Transverse colon (tissue), 4 donors: ENCODE data around the gene CLIC4. TPM values are rescaled to one million over a fixed set of nuclear protein-coding genes. Genes with fewer than 3 reads are reported as not detected.
A peak's percentile ranks its signal among the peaks of the same experiment; 100 is the strongest.

Experiments used
- DNase-seq: peaks from one replicate; pipeline ENCODE4 v3.0.0-alpha.2; 2019
- H3K27ac ChIP-seq, 4 donors: fragments of 200-600 bp; sonication (generic); 2 replicates each; pipeline ENCODE4 v1.5.1; 2016 to 2018; ENCODE audit warnings: inconsistent platforms in 4 of 4
- H3K27me3 ChIP-seq: fragments of 200-600 bp; sonication (generic); 2 replicates; pipeline ENCODE4 v1.5.1; 2017; ENCODE audit warnings: inconsistent platforms
- H3K36me3 ChIP-seq, 4 donors: fragments of 200-600 bp; sonication (generic); 2 replicates each; pipeline ENCODE4 v1.5.1; 2017 to 2019; ENCODE audit warnings: inconsistent platforms in 4 of 4
- H3K4me1 ChIP-seq, 4 donors: fragments of 200-600 bp; sonication (generic); 2 replicates each; pipeline ENCODE4 v1.5.1; 2017 to 2020; ENCODE audit warnings: inconsistent platforms in 4 of 4
- H3K4me3 ChIP-seq, 4 donors: fragments of 200-600 bp; sonication (generic); 1 replicate in 1 of 4; 2 replicates in 3 of 4; pipeline versions ENCODE4 v1.5.1 to v1.6.1; 2017 to 2019; ENCODE audit warnings: inconsistent platforms in 4 of 4
- H3K9me3 ChIP-seq, 2 donors: fragments of 200-600 bp; sonication (generic); 2 replicates each; pipeline ENCODE4 v1.5.1; 2017 to 2019; ENCODE audit warnings: inconsistent platforms in 2 of 2
- EP300 ChIP-seq: sonication (generic); formaldehyde crosslinking; IDR thresholded peaks from one replicate; pipeline ENCODE4 v1.6.1; 2017; ENCODE audit warnings: antibody characterized with exemption, low read depth
- POLR2A ChIP-seq: fragments of 450-650 bp; IDR thresholded peaks from one replicate; pipeline ENCODE4 v1.6.1; 2016; ENCODE audit warnings: antibody characterized with exemption, mild to moderate bottlenecking, moderate library complexity
- POLR2AphosphoS5 ChIP-seq, 3 donors: sonication (generic); formaldehyde crosslinking; IDR thresholded peaks; one replicate each; pipeline ENCODE4 v1.6.1; 2016; ENCODE audit warnings: antibody characterized with exemption in 3 of 3
- WGBS, 2 donors: methylation state at CpG; one replicate each; pipeline ENCODE4 v1.1.5; 2018; ENCODE audit warnings: low coverage in 1 of 2; 5-methylcytosine and 5-hydroxymethylcytosine counted together
- in situ Hi-C, 4 donors: fragments of 200-750 bp; cut with MboI; loops; one replicate each; pipeline versions ENCODE4 v1.15.0 to v1.15.1; 2017; ENCODE audit warnings: low sequenced_read_pairs in 3 of 4, low pct_ligation_motif_present in 1 of 4, low pct_unique_long_range_greater_than_20kb in 1 of 4
- intact Hi-C: fragments of 100-400 bp; cut with DNase I; formaldehyde crosslinking; loops from one replicate; pipeline ENCODE4 v1.15.1; 2023; ENCODE audit warnings: low total_unique reads
- total RNA-seq, 4 donors: library from RNA; depleted of rRNA; stranded (reverse); fragments of >200 nt; gene quantifications; one replicate each; pipeline ENCODE4 v1.1.0, GENCODE V29; 2016
- TF ChIP-seq, protein P1 (sequence below), 5 experiments: fragments of 200-600 bp in 3 of 5; fragments of 450-650 bp in 2 of 5; sonication (generic) in 3 of 5; IDR thresholded peaks; 1 replicate in 2 of 5; 2 replicates in 3 of 5; pipeline ENCODE4 v1.5.1; 2016 to 2017; ENCODE audit warnings: antibody characterized with exemption in 5 of 5, inconsistent platforms in 3 of 5, mild to moderate bottlenecking in 2 of 5, moderate library complexity in 1 of 5

Gene CLIC4
- total RNA-seq, 4 donors from 2014 or later = 52.4 to 107 (median 65.0) TPM

DNA sequence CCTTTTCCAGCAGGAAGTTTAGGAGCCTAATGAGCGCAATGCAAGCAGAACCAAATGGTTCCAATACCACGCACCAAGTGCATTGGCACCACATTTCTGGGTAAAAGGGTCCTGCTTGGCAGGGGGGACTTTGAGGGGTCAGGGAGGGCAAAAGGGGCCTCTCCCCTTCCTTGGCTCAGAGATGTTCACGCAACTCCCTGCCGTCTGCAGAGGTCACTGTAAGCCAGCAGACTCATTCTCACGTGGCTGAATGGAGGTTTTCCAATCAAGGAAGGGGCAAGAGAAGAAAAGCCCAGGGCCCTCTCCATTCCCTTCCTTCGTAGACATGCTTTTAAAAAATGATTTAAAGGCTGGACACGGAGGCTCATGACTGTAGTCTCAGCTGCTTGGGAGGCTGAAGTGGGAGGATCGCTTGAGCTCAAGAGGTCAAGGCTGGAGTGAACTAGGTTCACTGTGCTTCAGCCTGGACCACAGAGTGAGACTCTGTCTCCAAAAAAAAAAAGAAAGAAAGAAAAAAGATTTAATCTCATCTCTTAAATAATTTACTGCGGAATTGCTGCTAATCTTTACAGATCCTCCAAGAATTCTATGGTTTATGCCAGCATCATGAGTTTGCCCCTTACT is 104.5 kb downstream of the CLIC4 start:
- peak; percentile 42 for DNase-seq
- in situ Hi-C loops = loop anchor here in 3 of 4 donors (5.0 to 10.0 kb wide), 5 partner anchors 55 to 358 kb away; no protein-coding TSS in a partner anchor

DNA sequence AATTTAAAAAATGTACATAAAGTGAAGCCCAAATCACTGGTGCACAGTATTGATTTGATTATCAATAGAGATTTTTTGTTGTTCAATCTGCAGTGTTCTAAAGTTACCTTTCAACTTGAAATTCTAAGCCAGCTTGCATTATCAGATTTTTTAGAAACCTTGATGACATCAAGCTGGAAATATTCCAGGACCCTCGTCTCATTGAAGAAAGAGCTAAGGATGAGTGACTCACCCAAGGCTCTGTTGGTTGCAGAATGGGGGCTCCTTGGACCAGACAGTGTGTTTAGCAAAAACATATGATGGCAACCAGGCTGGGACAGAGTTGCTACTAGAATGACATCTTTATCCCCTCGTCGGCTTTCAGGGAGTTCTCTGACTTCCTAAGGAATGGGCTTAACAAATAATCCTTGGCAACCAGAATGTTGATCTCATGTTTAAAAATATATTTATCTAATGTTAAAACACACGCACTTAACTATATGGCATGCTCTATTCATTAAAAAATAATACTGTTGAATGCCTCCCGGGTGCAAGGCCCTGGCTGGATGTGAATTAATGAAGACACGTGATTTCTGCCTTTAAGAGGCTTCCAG is 105.2 kb downstream of the CLIC4 start:
- Histone ChIP-seq H3K27me3 (no peaks in the 10 kb centered on the region), H3K4me1 (peaks cover 0 to 18% (median 9%) of the 10 kb centered on the region in 4 donors), H3K9me3 (no peaks in the 10 kb centered on the region), H3K36me3 (no peaks in the 10 kb centered on the region), H3K27ac (no peak overlapping the region), H3K4me3 (no peak overlapping the region)
- intact Hi-C loops (no loop called here), in situ Hi-C loops (loop anchor here in 3 of 4 donors (10.0 kb wide), 3 partner anchors 54 to 254 kb away; no protein-coding TSS in a partner anchor)
- 70 to 73% methylated on average over 4 to 6 of the region's 6 CpGs for WGBS, 2 donors
- no peak for DNase-seq
- TF ChIP-seq POLR2A = no peak
- TF ChIP-seq, protein P1, sequence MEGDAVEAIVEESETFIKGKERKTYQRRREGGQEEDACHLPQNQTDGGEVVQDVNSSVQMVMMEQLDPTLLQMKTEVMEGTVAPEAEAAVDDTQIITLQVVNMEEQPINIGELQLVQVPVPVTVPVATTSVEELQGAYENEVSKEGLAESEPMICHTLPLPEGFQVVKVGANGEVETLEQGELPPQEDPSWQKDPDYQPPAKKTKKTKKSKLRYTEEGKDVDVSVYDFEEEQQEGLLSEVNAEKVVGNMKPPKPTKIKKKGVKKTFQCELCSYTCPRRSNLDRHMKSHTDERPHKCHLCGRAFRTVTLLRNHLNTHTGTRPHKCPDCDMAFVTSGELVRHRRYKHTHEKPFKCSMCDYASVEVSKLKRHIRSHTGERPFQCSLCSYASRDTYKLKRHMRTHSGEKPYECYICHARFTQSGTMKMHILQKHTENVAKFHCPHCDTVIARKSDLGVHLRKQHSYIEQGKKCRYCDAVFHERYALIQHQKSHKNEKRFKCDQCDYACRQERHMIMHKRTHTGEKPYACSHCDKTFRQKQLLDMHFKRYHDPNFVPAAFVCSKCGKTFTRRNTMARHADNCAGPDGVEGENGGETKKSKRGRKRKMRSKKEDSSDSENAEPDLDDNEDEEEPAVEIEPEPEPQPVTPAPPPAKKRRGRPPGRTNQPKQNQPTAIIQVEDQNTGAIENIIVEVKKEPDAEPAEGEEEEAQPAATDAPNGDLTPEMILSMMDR (IDR thresholded peaks at IDR 0.05) = no peak
- TF ChIP-seq POLR2AphosphoS5 (IDR thresholded peaks at IDR 0.05) = no peak
- no peak for TF ChIP-seq EP300

More for the DNA sequence above, 104.5 kb downstream of the CLIC4 start:
- Histone ChIP-seq H3K27me3 (no peaks in the 10 kb centered on the region), H3K9me3 (no peaks in the 10 kb centered on the region), H3K36me3 (no peaks in the 10 kb centered on the region), H3K4me1 (peaks cover 0 to 18% (median 9%) of the 10 kb centered on the region in 4 donors), H3K4me3 (no peak overlapping the region), H3K27ac (no peak overlapping the region)
- TF ChIP-seq POLR2A (no peak), POLR2AphosphoS5 (IDR thresholded peaks at IDR 0.05) (no peak), EP300 (no peak)
- TF ChIP-seq, protein P1 (IDR thresholded peaks at IDR 0.05) = peak in 2 of 5 experiments; percentile 31 to 46
- 38 to 87% methylated on average over 3 to 9 of the region's 9 CpGs for WGBS, 2 donors
- intact Hi-C loops = loop anchor here (5.0 kb wide), 1 partner anchor 358 kb away; no protein-coding TSS in a partner anchor

DNA sequence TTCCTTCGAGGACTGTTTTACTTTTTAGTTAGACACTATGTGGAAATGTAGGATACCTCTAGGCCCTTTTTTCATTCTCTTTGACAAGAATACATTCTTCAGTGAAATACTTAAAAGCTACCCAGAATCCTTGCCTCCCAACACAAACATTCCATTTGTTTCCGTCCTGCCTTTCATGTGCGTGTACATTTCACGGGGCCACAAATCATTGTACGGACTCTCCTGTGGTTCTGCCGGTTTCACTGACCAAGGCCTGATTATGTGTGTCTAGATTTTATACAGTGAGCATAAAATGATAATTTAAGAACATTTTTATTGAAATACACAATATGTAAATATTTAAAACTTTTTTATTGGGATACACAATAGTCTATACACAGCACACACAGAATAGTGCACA is 108.4 kb downstream of the CLIC4 start:
- Histone ChIP-seq H3K36me3 (no peaks in the 10 kb centered on the region), H3K27ac (no peak overlapping the region), H3K27me3 (no peaks in the 10 kb centered on the region), H3K4me3 (no peak overlapping the region), H3K9me3 (no peaks in the 10 kb centered on the region), H3K4me1 (peaks cover 0 to 8% (median 3%) of the 10 kb centered on the region in 4 donors)
- in situ Hi-C loops = loop anchor here in 3 of 4 donors (10.0 kb wide), 3 partner anchors 51 to 251 kb away; no protein-coding TSS in a partner anchor
- TF ChIP-seq, protein P1 (IDR thresholded peaks at IDR 0.05) = no peak
- TF ChIP-seq EP300 = no peak
- no peak for TF ChIP-seq POLR2AphosphoS5 (IDR thresholded peaks at IDR 0.05)
- no peak for TF ChIP-seq POLR2A
- WGBS, 2 donors = 65 to 82% methylated on average over 4 to 6 of the region's 6 CpGs
- intact Hi-C loops = no loop called here
- DNase-seq = no peak

DNA sequence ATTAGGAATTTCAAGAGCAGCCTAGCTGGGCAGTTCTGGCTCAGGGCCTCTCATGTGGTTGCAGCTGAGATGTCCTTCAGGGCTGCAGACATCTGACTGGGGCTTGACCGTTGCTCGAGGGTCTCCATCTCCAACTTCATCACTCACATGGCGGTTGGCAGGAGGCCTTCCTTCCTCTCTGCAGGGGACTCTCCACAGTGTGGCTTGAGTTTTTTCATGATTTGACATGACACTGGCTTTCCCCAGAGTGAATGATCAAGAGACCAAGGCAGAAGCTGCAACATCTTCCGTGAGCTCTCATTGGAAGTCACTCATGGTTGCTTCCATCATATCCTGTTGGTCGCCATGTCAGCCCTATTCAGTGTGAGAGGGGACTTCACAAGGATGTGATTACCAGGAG is 110.2 kb downstream of the CLIC4 start:
- Histone ChIP-seq H3K27ac (no peak overlapping the region), H3K27me3 (no peaks in the 10 kb centered on the region), H3K36me3 (no peaks in the 10 kb centered on the region), H3K4me1 (no peaks in the 10 kb centered on the region), H3K9me3 (no peaks in the 10 kb centered on the region), H3K4me3 (no peak overlapping the region)
- in situ Hi-C loops (loop anchor here in 3 of 4 donors (10.0 kb wide), 3 partner anchors 49 to 249 kb away; no protein-coding TSS in a partner anchor), intact Hi-C loops (no loop called here)
- DNase-seq = no peak
- TF ChIP-seq POLR2AphosphoS5 (IDR thresholded peaks at IDR 0.05) (no peak), POLR2A (no peak), EP300 (no peak)
- TF ChIP-seq, protein P1 (IDR thresholded peaks at IDR 0.05) = no peak
- WGBS, 2 donors = 52 to 70% methylated on average over 2 to 5 of the region's 5 CpGs
